ENCODE measurements around the gene WDR41. TPM values are rescaled to one million over a fixed set of nuclear protein-coding genes. Genes with fewer than 3 reads are reported as not detected.

Gene WDR41
- total and polyA plus RNA-seq, 2 of the 4 experiments (the other 2 are of a cell fraction) = 38.1 to 72.1 TPM

GRCh38 chr5:77449981-77450380 lies 42.1 kb downstream of the WDR41 start:
- 0 out of 2 replicates have a peak overlapping the region, but pooled peaks have one; percentile 16 for H3K23ac ChIP-seq (ENCODE audit: low read depth, low read length)
- intact Hi-C loops (cut with micrococcal nuclease) (no loop called here), in situ Hi-C loops (cut with MboI; ENCODE audit: low sequenced_read_pairs) (no loop called here), dilution Hi-C loops (cut with HindIII; ENCODE audit: low sequenced_read_pairs, unreplicated experiment) (no loop called here)
- no peak overlapping the region for H2BK20ac ChIP-seq (ENCODE audit: low read depth, low read length)
- no peak overlapping the region for H3K14ac ChIP-seq (replicated peaks; ENCODE audit: low read depth, low read length)
- H3K27ac ChIP-seq (ENCODE audit: insufficient read depth, low read length) = no peak overlapping the region
- DNase-seq (peak; percentile 69), ATAC-seq (ENCODE audit: low read depth) (peak; percentile 57)
- H3K4me1 ChIP-seq (ENCODE audit: control insufficient read depth, insufficient read depth, low read length) = peaks cover 2% of the 10 kb centered on the region; the same call in 1 of the 2 replicates
- 0 out of 2 replicates have a peak, but pooled peaks cover 2% of the 10 kb centered on the region for H3K9me1 ChIP-seq (ENCODE audit: insufficient read depth, low read length)
- H3K36me3 ChIP-seq (ENCODE audit: control insufficient read depth, insufficient read depth, low read length) = peaks cover 17% of the 10 kb centered on the region
- H4K8ac ChIP-seq (ENCODE audit: low read depth in 2 of 2, low read length in 2 of 2) = no peak overlapping the region
- H2BK120ac ChIP-seq (ENCODE audit: low read depth, low read length) = no peak overlapping the region
- no peak overlapping the region for H3K9ac ChIP-seq (ENCODE audit: low read depth, low read length)
- no peak overlapping the region for H4K91ac ChIP-seq (ENCODE audit: insufficient read depth, low read depth, low read length)
- no CpG with 5 or more reads among the region's 2 CpGs for WGBS, 2 experiments (ENCODE audit: extremely low coverage in 2 of 2, insufficient read length in 1 of 2)
- H3K27me3 ChIP-seq (ENCODE audit: control insufficient read depth, insufficient read depth, low read length) = no peaks in the 10 kb centered on the region
- ChIA-PET POLR2A (ENCODE audit: unreplicated experiment) (no interaction called here), CTCF (interaction anchor here (0.6 kb wide), 1 partner anchor 306 kb away, joined by 3 read pairs; no protein-coding TSS in a partner anchor)
- TF ChIP-seq NFE2L2 (IDR thresholded peaks at IDR 0.05; ENCODE audit: low read depth, low read length) (no peak), CEBPB (IDR thresholded peaks at IDR 0.05; ENCODE audit: low read depth, low read length) (peak; percentile 86)
- no peaks in the 10 kb centered on the region for H4K20me1 ChIP-seq (ENCODE audit: insufficient read depth, low read length)
- H4K5ac ChIP-seq (ENCODE audit: low read depth, low read length) = no peak overlapping the region
- BruUV-seq (replicated peaks) = no TSS peak
- no peak overlapping the region for H3K56ac ChIP-seq (ENCODE audit: extremely low read depth, insufficient read depth, low read length)
- peak overlapping the region; percentile 26 for H2BK5ac ChIP-seq (ENCODE audit: low read depth, low read length, poor library complexity, severe bottlenecking)
- no peaks in the 10 kb centered on the region for H3K9me3 ChIP-seq (ENCODE audit: control insufficient read depth, insufficient read depth, low read length)
- no peak overlapping the region for H2AFZ ChIP-seq (replicated peaks; ENCODE audit: low read length, poor library complexity)
- H2AK9ac ChIP-seq (replicated peaks; ENCODE audit: low read depth, low read length, poor library complexity) = no peak overlapping the region
- H2AK5ac ChIP-seq (ENCODE audit: low read depth, low read length) = no peak overlapping the region
- no peak overlapping the region for H3K4ac ChIP-seq (ENCODE audit: low read depth, low read length)
- no peak overlapping the region for H3K4me2 ChIP-seq (ENCODE audit: low read depth, low read length)
- H3K18ac ChIP-seq (ENCODE audit: low read depth, low read length) = no peak overlapping the region
- H3K79me1 ChIP-seq (ENCODE audit: low read depth in 1 of 2, low read length in 2 of 2) = peaks cover 0 to 8% of the 10 kb centered on the region in 2 experiments; a peak in 3 of 4 replicates
- H3K4me3 ChIP-seq (ENCODE audit: insufficient read depth, low read depth, low read length) = no peak overlapping the region
- no peak overlapping the region for H2BK15ac ChIP-seq (ENCODE audit: low read depth, low read length)

All from IMR-90 (cell line).